Tongue (tissue), 2 donors: ENCODE results near the gene PLAC1. TPM values are rescaled to one million over a fixed set of nuclear protein-coding genes. Genes with fewer than 3 reads are reported as not detected.

ENCODE experiments used
- DNase-seq: peaks from one replicate; pipeline ENCODE4 v3.0.0-alpha.2; 2015
- total RNA-seq: library from RNA; depleted of rRNA; stranded (reverse); fragments of >200 nt; gene quantifications from one replicate; pipeline ENCODE4 v1.2.3, GENCODE V29; 2014

Gene PLAC1
- total RNA-seq, 1 donor from 2014 or later = 1.4 TPM

- peak; percentile 68 for DNase-seq
Measured at GRCh38 chrX:134670134-134670924, 12.1 kb upstream of the PLAC1 start.

DNA sequence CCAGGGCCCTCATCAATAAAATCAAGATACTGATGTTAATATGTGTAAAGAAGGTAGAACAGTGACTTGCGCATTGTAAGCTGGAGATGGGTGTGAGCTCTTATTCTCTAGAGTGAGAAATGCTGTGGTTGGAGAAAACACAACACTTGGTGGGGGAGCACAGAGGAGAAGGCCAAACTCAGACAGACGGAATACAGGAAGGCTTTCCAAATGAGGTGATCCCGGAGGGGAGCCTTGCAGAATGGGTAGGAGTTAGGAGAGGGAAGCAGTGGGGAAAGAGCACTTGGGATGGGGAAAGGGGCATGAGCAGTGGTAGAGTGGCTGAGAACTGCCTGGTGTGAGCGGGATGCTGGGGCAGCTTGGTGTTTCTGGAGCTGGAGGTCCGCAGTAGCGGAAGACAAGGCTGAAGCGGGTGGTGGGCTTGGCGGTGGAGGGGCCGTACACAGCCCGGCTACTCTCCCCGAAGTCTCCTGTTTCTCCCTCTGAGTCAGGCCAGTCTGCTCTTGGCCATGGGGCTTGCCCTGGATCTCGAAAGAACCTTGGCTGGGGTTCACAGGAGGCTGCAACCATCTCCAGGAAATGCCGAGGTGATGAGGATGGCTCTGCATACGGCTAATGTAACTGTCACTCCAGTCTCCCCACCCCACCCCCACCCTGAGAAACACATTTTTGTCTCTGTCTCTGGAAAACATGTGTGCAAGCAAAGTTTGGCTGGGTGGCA, 11.3 kb upstream of the PLAC1 start:
- peak; percentile 70 for DNase-seq

DNA sequence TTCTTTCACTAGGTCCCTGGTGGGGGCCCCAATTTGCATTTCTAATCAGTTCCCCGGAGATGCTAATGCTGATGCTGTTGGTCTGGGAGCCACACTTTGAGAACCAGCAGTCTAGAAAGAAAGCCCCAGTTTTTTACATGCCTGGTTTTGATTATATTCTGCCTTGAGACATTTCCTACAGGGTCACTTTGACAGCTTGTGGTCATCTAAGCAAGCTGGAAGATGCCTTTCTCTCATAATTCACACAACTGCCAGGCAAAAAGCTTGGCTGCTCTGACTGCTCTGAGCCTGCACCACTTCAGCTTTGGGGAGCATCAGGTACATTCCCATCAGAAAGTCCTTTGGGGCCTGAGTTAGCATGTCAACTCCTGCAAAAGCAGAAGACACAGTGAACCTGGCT, 5.9 kb upstream of the PLAC1 start:
- DNase-seq = no peak

DNA sequence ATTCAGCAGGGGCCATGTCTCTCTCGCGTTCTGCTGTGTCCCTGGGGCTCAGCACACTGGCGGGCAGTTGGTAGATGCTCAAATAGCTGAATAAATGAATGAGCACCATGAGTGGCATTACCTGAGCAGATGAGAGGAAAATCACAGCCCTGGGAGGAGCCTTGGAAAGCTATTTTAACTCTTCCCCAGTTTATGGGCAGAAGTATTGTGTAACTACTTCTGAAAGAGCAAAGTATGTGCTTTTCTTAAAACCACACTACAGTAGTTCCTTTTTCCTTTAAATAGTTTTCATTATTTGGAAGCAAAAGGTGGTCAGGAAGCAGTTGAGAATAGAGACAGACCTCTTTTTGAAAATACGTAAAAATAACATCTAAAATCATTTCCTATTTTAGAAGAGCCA, 3.0 kb upstream of the PLAC1 start:
- DNase-seq = no peak

- no peak for DNase-seq
Measured at GRCh38 chrX:134660627-134661026, 2.4 kb upstream of the PLAC1 start.

- no peak for DNase-seq
Measured at GRCh38 chrX:134659761-134660160, 1.5 kb upstream of the PLAC1 start.

DNA sequence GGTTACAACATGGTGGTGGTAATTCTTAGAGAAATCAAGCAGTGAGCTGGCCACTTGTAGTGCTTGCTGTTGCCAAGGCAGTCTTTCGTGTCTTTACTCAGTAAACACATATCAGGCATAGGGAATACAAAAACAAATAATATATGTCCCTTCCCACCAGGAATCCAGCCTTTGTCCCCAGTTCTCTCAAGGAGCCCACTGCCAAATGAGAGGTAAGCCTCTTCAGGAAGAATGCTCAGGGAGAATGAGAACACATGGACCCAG, 421 bp upstream of the PLAC1 start:
- no peak for DNase-seq

GRCh38 chrX:134654398-134655012, 3.8 kb downstream of the PLAC1 start:
- no peak for DNase-seq

- no peak for DNase-seq
Measured at GRCh38 chrX:134653835-134654234, 4.4 kb downstream of the PLAC1 start.

DNA sequence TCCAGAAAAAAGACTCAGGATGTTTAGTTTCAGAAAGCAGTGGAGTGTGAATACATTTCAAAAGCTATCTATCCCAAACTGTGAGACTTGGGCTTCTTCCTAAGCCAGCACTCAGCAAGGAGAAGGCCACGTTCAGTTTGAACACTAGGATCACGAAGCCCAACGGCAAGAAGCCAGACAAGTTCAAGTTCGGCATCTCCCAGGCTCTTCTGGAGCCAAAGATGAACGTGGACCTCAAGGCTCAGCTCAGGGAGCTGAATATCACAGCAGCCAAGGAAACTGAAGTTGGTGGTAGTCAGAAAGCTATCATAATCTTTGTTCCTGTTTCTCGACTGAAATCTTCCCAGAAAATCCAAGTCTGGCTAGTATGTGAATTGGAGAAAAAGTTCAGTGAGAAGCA, 7.6 kb downstream of the PLAC1 start:
- DNase-seq = no peak

GRCh38 chrX:134649770-134650169, 8.5 kb downstream of the PLAC1 start:
- DNase-seq = no peak

GRCh38 chrX:134647477-134647877, 10.8 kb downstream of the PLAC1 start:
- DNase-seq = no peak

- no peak for DNase-seq
Measured at GRCh38 chrX:134646691-134647090, 11.6 kb downstream of the PLAC1 start.

DNA sequence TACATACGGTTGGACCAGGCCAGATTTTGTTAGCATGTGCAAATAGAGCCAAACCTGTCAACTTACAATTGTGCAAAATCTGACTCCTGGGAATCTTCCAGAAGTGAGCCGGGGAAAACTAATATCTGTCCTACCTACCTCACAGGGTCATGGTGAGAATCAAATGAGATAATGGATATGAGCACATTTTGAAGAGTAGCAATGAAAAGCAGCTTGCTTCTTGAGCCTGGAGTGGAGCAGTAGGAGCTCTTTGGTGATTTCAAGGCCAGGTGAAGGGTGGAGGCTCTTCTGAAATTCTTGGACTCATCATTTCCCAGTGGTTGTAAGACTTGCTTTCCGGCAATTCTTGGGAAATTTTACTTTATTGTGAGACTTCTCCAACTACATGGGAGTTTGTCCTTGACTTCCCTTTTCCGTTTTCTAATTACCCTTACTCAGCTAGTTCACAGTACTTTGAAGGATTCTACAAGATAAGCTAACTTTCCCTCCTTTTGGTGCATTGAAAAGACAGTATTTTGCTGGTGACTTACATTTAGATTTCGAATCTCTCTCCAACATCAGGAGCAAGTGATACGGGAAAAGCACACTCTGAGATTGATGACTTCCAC, 12.2 kb downstream of the PLAC1 start:
- no peak for DNase-seq

- no peak for DNase-seq
Measured at GRCh38 chrX:134642386-134642785, 15.9 kb downstream of the PLAC1 start.

DNA sequence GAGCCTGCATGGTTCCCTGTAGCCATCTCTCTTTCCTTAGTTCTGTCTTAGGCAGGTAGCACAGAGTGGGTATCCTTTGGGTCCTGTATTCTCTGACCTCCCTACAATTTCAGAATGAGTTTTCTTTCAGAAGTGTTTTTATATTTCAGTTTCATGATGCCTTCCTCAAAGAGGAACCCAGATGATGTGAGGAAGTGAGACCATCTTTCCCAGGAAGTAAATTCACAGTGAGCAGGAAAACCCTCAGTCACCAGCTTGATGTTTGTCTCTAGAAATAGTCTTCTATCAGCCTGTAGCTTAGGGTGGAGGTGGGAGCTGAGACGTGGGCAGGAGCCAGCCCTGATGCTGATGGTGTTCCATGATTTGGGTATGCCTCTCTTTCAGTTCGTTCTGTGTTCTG, 16.9 kb downstream of the PLAC1 start:
- DNase-seq = no peak

- no peak for DNase-seq
Measured at GRCh38 chrX:134640914-134641313, 17.4 kb downstream of the PLAC1 start.

GRCh38 chrX:134636851-134637250, 21.4 kb downstream of the PLAC1 start:
- peak; percentile 82 for DNase-seq

DNA sequence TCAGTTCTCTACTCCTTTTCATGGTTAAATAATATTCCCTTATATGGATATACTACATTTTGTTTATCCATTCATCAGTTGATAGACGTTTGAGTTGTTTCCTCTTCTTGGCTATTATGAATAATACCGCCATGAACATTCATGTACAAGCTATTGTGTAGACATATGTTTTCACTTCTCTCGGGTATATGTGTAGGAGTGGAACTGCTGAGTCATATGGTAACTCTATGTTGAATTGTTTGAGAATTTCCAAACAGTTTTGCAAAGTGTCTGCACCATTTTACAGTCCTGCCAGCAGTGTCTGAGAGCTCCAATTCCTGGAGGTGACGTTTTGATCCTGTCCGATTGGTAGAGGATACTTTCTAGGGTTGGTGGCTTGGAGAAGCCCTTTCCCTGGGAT, 23.6 kb downstream of the PLAC1 start:
- no peak for DNase-seq

- no peak for DNase-seq
Measured at GRCh38 chrX:134633832-134634231, 24.4 kb downstream of the PLAC1 start.

DNA sequence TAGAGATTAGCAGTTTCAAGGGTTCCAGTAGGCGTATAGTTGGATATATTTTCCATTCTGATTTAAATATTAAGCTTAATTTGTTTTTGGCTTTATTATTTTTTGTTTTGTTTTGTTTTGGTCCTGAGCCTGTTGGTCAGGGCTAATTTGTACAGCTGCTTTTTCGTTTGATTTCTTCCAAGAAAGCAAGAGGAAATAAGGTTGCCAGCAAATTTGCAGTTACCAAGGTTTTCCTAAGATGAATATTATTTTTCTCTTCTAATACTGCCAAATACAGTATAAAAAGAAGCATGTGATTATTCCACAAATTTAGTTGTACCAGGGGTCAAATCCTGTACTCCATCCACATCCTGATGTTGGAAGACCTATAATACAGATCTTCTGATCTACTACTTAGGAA, 24.9 kb downstream of the PLAC1 start:
- no peak for DNase-seq

- peak; percentile 64 for DNase-seq
Measured at GRCh38 chrX:134632355-134632754, 25.9 kb downstream of the PLAC1 start.
